GM12892 (cell line): ENCODE data around the gene EPN3.

Experiments
- DNase-seq: peaks from one replicate; pipeline ENCODE4 v3.0.0; 2011; ENCODE audit not compliant: insufficient read length
- FAIRE-seq: peaks from 2 replicates; lab custom pipeline; 2011; peaks lifted over from hg19 to GRCh38; lab: Jason Lieb, UNC
- POLR2A ChIP-seq: IDR thresholded peaks from 2 replicates; pipeline ENCODE4 v1.6.1; 2011; ENCODE audit warnings: low read depth, low read length, control low read depth
- POLR2AphosphoS5 ChIP-seq: IDR thresholded peaks from 2 replicates; pipeline ENCODE4 v1.6.1; 2011; ENCODE audit warnings: low read depth, low read length, control low read depth
- TAF1 ChIP-seq: IDR thresholded peaks from 2 replicates; pipeline ENCODE4 v1.6.1; 2011; ENCODE audit warnings: low read depth, mild to moderate bottlenecking, control low read depth, low read length, borderline replicate concordance

Gene EPN3

DNA sequence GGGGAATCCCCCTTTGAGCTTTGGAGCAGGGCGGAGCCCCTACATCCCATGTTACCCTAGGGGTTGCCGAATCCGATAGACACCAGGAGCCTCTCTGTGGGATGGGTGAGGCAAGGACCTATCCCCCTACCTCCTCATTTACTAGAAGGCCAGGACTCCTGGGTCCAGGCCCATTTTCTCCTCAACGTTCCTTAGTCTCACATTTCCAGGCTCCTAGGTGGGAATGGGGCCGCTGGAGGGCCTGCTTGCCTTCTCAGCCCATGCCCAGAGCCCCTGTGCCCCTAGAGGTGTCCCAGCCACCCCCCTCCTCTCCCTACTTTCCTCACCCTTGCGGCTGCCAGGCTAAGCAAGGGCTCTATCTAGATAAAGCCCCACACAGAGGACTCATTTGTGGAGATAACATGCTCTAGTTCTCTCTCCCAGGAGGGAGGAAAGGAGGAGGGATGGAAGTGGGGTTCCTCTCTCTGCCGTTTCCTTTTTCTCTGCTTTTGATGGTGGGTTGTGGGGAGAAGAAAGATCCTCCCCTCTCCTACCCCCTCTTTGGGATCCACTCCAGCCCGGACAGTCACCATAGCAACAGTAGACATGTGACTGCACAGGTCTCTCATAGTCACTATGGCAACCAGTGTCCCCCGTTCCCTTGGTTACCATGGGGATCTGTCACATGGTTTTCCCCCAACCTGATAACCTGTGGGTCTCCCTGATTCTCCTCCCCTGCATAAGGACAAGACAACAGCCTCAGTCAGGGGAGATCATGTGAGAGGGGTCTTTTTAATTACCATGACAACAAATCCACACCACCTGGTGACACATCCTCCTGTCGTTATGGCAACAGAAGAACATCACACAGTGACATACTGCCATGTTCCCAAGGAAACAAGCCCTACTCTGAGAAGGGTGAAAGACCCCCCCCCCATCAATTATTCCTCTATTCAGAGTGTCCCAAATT is 33.1 kb downstream of the EPN3 start:
- DNase-seq (no peak), FAIRE-seq (no peak)
- no peak for TF ChIP-seq POLR2A
- TF ChIP-seq POLR2AphosphoS5: no peak
- TF ChIP-seq TAF1: no peak

DNA sequence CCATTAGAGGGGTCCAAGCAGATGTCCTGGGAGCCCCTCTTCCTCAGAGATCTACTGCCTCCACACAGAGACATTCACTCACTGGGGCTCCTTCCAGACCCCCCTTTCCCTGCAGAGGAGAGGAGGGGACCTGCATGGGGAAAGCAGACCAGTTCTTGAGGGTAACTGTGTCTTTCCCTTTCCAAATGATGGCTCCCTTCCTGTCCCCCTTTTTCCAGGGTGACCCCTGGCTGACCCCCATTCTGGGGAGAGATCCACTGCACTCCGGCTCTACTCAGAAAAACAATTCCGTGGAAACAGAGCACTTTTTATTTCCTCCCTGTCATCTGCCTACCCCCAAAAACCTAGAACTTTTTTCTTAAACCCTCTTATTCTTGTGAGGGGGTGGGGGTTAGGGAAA is 34.4 kb downstream of the EPN3 start:
- no peak for TF ChIP-seq TAF1
- FAIRE-seq (no peak), DNase-seq (no peak)

DNA sequence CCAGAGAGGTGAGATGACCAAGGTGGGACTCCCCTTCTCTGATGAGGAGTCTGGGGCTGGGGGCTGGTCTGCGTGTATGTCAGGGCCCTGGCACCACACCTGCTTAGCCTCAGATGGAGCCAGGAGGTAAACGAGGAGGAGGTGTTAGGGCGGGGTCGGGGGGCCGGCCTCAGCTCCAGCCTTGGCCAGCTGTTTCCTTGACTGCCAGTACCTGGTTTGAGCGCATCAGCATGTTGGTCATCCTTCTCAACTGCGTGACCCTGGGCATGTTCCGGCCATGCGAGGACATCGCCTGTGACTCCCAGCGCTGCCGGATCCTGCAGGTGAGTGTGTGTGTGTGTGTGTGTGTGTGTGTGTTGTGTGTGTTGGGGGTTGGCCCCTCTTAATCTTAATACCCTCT is 36.1 kb downstream of the EPN3 start:
- FAIRE-seq (no peak), DNase-seq (no peak)
- TF ChIP-seq TAF1: no peak
- no peak for TF ChIP-seq POLR2A
- no peak for TF ChIP-seq POLR2AphosphoS5

DNA sequence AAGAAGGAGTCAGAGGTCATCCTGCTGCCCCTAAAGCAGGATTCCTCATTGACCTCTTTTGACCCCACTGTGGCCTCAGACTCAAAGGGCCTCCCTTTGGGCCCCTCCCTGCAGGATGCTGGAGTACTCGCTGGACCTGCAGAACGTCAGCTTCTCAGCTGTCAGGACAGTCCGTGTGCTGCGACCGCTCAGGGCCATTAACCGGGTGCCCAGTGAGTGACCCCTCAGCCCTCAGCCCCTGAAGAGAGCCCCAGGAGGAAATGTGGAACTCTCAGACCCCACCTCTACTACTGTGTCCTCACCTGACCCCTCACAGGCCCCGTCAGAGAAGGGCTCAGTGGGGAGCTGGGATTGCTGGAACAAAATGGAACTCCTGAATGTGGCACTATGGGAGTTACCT is 37.1 kb downstream of the EPN3 start:
- DNase-seq: no peak
- TF ChIP-seq POLR2AphosphoS5: no peak
- TF ChIP-seq TAF1: no peak
- no peak for TF ChIP-seq POLR2A
- no peak for FAIRE-seq

DNA sequence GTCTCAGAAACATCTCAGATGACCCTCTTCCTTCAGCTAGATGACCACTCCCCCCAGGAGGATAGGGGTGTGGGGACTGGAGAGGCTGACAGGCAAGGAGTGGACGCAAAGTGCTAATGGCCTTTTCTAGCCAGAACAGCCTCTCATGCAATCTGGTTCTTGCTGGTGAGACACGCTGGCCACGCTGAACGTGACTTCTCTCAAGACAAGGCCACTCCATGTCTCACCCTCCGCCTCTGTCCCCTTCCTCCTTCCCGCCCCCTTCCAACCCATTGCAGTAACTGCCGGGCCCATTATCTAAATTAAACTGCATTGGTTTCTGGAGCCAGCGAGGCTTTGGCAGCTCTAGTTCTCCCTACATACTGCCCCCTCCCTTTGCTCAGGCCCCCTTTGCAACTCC is 37.5 kb downstream of the EPN3 start:
- FAIRE-seq: no peak
- no peak for TF ChIP-seq POLR2AphosphoS5
- TF ChIP-seq POLR2A: no peak
- no peak for TF ChIP-seq TAF1
- DNase-seq: no peak

DNA sequence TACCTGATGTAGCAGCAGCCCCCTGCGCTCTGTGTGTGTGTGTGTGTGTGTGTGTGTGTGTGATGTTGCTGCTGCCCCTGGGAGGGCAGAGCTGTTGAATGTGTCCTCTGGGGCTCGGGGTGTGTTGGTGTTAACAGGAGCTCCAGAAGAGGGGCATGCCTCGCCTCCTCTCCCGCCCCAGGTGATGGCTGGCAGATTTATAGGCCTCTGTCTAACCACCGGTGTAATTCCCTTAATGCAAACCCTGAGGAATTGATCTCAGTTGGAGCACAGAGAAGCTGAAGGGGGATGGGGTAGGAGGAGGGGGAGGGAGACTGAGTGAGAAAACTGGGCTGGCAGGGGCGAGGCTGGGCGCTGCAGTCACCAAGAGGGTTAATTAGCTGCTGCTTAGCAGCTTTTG is 38.0 kb downstream of the EPN3 start:
- TF ChIP-seq POLR2A (no peak), TAF1 (no peak), POLR2AphosphoS5 (no peak)
- DNase-seq (no peak), FAIRE-seq (no peak)

DNA sequence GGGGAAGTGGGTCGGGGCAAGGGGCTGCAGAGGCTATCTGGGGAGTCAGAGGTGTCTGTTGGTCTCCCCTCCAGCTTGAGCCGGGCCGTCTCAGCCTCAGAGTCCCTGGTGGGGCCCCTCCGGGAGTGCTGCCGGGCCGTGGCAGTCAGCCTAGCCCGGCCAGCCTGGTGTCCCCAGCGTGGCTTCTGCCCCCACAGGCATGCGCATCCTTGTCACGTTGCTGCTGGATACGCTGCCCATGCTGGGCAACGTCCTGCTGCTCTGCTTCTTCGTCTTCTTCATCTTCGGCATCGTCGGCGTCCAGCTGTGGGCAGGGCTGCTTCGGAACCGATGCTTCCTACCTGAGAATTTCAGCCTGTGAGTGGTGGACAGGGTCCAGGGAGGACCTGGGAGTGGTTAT is 39.1 kb downstream of the EPN3 start:
- FAIRE-seq: no peak
- TF ChIP-seq POLR2AphosphoS5 (no peak), POLR2A (no peak), TAF1 (no peak)
- no peak for DNase-seq

DNA sequence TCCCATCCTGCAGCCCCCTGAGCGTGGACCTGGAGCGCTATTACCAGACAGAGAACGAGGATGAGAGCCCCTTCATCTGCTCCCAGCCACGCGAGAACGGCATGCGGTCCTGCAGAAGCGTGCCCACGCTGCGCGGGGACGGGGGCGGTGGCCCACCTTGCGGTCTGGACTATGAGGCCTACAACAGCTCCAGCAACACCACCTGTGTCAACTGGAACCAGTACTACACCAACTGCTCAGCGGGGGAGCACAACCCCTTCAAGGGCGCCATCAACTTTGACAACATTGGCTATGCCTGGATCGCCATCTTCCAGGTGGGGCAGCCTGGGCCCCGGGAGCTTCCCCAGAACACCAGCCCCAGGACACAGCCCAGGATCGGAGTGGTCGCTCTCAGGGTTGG is 40.0 kb downstream of the EPN3 start:
- FAIRE-seq (no peak), DNase-seq (no peak)
- TF ChIP-seq POLR2AphosphoS5: no peak
- no peak for TF ChIP-seq POLR2A
- TF ChIP-seq TAF1: no peak

DNA sequence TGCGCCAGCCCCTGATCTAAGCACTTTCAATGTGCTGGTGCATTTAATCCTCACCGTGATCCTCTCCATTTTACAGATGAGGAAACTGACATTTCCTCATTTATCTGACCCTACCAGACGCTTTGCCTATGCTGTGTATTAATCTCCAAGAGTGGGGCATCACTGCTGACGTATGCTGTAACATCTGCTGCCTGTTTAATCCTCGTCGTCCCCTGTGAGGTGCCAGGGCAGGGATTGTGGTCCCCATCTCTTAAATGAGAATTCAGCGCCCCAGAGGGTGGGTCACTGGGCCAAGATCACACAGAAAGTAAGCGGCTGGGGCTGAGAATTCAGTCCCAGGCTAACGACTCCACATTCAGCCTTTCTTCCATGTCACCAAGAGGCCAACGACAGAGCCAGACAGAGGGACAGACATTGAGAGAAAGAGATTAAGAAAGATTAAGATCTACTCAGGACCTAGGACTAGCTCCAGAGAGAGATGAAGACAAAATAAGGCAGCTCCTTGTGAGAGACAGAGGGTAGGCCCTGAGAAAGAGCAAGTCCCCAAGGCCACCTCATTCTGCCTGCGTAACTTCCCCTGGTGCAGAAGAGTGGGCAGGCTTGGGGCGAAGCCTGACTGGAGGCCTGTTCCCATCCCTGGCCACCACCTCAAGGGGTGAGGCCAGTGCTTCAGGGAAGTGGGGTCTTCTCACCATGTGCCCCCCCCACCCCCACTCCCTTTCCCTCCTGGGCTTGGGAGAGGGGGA is 41.5 kb downstream of the EPN3 start:
- DNase-seq: no peak
- FAIRE-seq: no peak
- TF ChIP-seq POLR2AphosphoS5 (no peak), TAF1 (no peak), POLR2A (no peak)

DNA sequence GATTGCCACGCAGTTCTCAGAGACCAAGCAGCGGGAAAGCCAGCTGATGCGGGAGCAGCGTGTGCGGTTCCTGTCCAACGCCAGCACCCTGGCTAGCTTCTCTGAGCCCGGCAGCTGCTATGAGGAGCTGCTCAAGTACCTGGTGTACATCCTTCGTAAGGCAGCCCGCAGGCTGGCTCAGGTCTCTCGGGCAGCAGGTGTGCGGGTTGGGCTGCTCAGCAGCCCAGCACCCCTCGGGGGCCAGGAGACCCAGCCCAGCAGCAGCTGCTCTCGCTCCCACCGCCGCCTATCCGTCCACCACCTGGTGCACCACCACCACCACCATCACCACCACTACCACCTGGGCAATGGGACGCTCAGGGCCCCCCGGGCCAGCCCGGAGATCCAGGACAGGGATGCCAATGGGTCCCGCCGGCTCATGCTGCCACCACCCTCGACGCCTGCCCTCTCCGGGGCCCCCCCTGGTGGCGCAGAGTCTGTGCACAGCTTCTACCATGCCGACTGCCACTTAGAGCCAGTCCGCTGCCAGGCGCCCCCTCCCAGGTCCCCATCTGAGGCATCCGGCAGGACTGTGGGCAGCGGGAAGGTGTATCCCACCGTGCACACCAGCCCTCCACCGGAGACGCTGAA is 43.2 kb downstream of the EPN3 start:
- no peak for TF ChIP-seq POLR2A
- TF ChIP-seq TAF1: no peak
- no peak for FAIRE-seq
- no peak for DNase-seq

DNA sequence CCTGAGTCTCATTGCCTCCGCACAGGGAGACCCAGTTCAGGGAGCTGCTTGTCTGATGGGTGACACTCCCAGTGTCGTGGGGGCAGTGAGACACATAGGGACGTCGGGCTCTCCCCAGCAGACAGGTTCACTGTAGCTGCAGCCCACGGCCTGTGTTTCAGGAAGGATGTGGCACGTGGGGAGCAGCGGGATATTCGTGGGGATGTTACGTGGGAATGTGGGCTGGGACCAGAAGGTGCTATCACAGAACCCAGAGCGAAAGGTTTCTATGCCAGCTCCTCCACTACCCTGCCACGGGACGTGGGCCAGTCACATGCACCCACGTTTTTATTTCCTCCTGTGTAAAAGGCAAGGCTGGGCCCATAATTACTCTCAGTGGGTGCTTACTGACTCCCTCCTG is 44.3 kb downstream of the EPN3 start:
- no peak for FAIRE-seq
- TF ChIP-seq TAF1: no peak
- no peak for TF ChIP-seq POLR2A
- no peak for TF ChIP-seq POLR2AphosphoS5
- no peak for DNase-seq

DNA sequence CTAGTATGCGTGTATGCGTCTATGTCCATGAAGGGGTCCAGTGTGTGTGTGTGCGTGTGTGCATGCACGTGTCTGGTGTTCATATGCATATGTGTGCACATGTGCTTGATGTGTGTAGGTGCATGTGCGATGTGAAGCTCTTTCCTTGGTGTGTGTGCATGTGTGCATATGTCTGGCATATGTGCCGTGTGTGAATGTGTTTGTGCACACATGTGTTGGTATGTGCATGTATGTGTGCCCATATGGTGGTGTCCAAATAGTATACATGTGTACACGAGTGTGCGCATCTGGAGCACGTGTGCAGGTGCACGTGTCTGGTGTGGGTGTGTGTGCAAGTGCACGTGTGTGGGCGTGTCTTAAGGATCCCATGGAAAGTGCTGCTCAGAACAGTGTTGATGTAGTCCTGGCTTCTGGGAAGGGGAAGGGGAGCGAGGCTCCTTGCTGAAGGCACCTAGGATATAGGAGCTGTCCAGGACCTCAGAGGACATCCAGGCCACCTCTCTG is 45.0 kb downstream of the EPN3 start:
- no peak for DNase-seq
- no peak for FAIRE-seq

More for the DNA sequence above, 45.0 kb downstream of the EPN3 start:
- no peak for TF ChIP-seq POLR2A
- TF ChIP-seq TAF1: no peak
- no peak for TF ChIP-seq POLR2AphosphoS5
